HG03432 (cell line): ENCODE measurements around the gene CUL2.
"Not testable (repeated sequence)": the region's sequence is repeated elsewhere in the genome, so short reads cannot be mapped to it uniquely, and the experiment has no call there.

Experiments
- ATAC-seq: cut with Tn5 transposase; IDR thresholded peaks from one replicate; pipeline ENCODE4 v1.9.1; 2021; ENCODE audit warnings: mild to moderate bottlenecking, moderate library complexity; ENCODE audit not compliant: unreplicated experiment

The CUL2 gene

GRCh38 chr10:35020481-35020880, 69.7 kb downstream of the CUL2 start:
- no peak for ATAC-seq

- no peak for ATAC-seq
These were observed 70.8 kb downstream of the CUL2 start for GRCh38 chr10:35019041-35020024.

GRCh38 chr10:35017608-35018007, 72.5 kb downstream of the CUL2 start:
- ATAC-seq, result no peak

- no peak for ATAC-seq
These were observed 74.2 kb downstream of the CUL2 start for GRCh38 chr10:35015843-35016408.

GRCh38 chr10:35012781-35013180, 77.4 kb downstream of the CUL2 start:
- ATAC-seq, result no peak

GRCh38 chr10:35011771-35012191, 78.4 kb downstream of the CUL2 start:
- no peak for ATAC-seq

- no peak for ATAC-seq
These were observed 82.3 kb downstream of the CUL2 start for GRCh38 chr10:35007858-35008301.

- ATAC-seq, result no peak
These were observed 83.3 kb downstream of the CUL2 start for GRCh38 chr10:35006836-35007235.

- no peak for ATAC-seq
These were observed 84.3 kb downstream of the CUL2 start for GRCh38 chr10:35005868-35006267.

GRCh38 chr10:35004651-35005050, 85.5 kb downstream of the CUL2 start:
- ATAC-seq, result no peak

- ATAC-seq, result no peak
These were observed 86.2 kb downstream of the CUL2 start for GRCh38 chr10:35003906-35004305.

GRCh38 chr10:35000936-35001335, 89.2 kb downstream of the CUL2 start:
- ATAC-seq, result no peak

GRCh38 chr10:34999532-34999931, 90.6 kb downstream of the CUL2 start:
- ATAC-seq, result no peak

- no peak for ATAC-seq
These were observed 91.2 kb downstream of the CUL2 start for GRCh38 chr10:34998940-34999339.

GRCh38 chr10:34996843-34997242, 93.3 kb downstream of the CUL2 start:
- ATAC-seq, result no peak

- no peak for ATAC-seq
These were observed 94.2 kb downstream of the CUL2 start for GRCh38 chr10:34995925-34996324.

- ATAC-seq, result peak; percentile 94
These were observed 95.5 kb downstream of the CUL2 start for GRCh38 chr10:34994565-34995142.

- no peak for ATAC-seq
These were observed 96.4 kb downstream of the CUL2 start for GRCh38 chr10:34993782-34994181.

- not testable (repeated sequence) for ATAC-seq
These were observed 99.0 kb downstream of the CUL2 start for GRCh38 chr10:34991117-34991516.

GRCh38 chr10:34988397-34989067, 101.6 kb downstream of the CUL2 start:
- ATAC-seq, result no peak

- no peak for ATAC-seq
These were observed 104.3 kb downstream of the CUL2 start for GRCh38 chr10:34985823-34986222.
